DND-41 (cell line): Measurements from ENCODE around the gene LRRC74A.
A peak's percentile ranks its signal among the peaks of the same experiment; 100 is the strongest.

Experiments used
- ATAC-seq: fragments of 200-7000 bp; cut with Tn5 transposase; 3 replicates; pipeline ENCODE4 v1.9.1; 2021; ENCODE audit warnings: low read depth; ENCODE audit not compliant: insufficient read depth
- DNase-seq: peaks from one replicate; pipeline ENCODE4 v3.0.0-alpha.2; 2020
- H2AFZ ChIP-seq: 2 replicates; pipeline ENCODE4 v1.6.0; 2012; ENCODE audit warnings: low read depth, low read length
- H3K27ac ChIP-seq: 2 replicates; pipeline ENCODE4 v1.5.1; 2012; ENCODE audit warnings: low read length, inconsistent platforms
- H3K27me3 ChIP-seq: fragments of 200-600 bp; sonication (generic); 2 replicates; pipeline ENCODE4 v1.6.0; 2012; ENCODE audit warnings: low read length, mild to moderate bottlenecking, inconsistent platforms; ENCODE audit not compliant: insufficient read depth, poor library complexity
- H3K36me3 ChIP-seq: 2 replicates; pipeline ENCODE4 v1.5.1; 2012; ENCODE audit warnings: low read length, inconsistent platforms; ENCODE audit not compliant: insufficient read depth
- H3K4me1 ChIP-seq: 2 replicates; pipeline ENCODE4 v1.5.1; 2012; ENCODE audit warnings: mild to moderate bottlenecking, low read length; ENCODE audit not compliant: insufficient read depth
- H3K4me2 ChIP-seq: 2 replicates; pipeline ENCODE4 v1.6.0; 2012; ENCODE audit warnings: mild to moderate bottlenecking, moderate library complexity, low read length, inconsistent platforms; ENCODE audit not compliant: insufficient read depth
- H3K4me3 ChIP-seq, 2 experiments: fragments of 200-600 bp in 1 of 2; shearing (Covaris generic) in 1 of 2; 2 replicates each; pipeline ENCODE4 v1.5.1; 2012 to 2016; ENCODE audit warnings: inconsistent platforms in 2 of 2, low read length in 2 of 2, mild to moderate bottlenecking in 2 of 2, low read depth in 1 of 2, moderate library complexity in 1 of 2
- H3K79me2 ChIP-seq: 2 replicates; pipeline ENCODE4 v1.6.0; 2012; ENCODE audit warnings: low read length, inconsistent platforms; ENCODE audit not compliant: insufficient read depth
- H3K9ac ChIP-seq: 2 replicates; pipeline ENCODE4 v1.6.0; 2012; ENCODE audit warnings: low read depth, mild to moderate bottlenecking, inconsistent platforms, low read length, moderate library complexity
- H3K9me3 ChIP-seq: 2 replicates; pipeline ENCODE4 v1.5.1; 2012; ENCODE audit warnings: low read length, moderate library complexity, mild to moderate bottlenecking, inconsistent platforms; ENCODE audit not compliant: insufficient read depth, severe bottlenecking
- H4K20me1 ChIP-seq: 2 replicates; pipeline ENCODE4 v1.6.0; 2012; ENCODE audit warnings: low read length; ENCODE audit not compliant: insufficient read depth
- CTCF ChIP-seq: IDR thresholded peaks from 2 replicates; pipeline ENCODE4 v1.5.1; 2012; ENCODE audit warnings: borderline replicate concordance, low read length, moderate library complexity, mild to moderate bottlenecking; ENCODE audit not compliant: poor library complexity, severe bottlenecking; ENCODE audit errors: extremely low read depth
- EZH2 ChIP-seq: IDR thresholded peaks from 3 replicates; pipeline ENCODE4 v1.6.1; 2012; ENCODE audit warnings: borderline replicate concordance, low read depth, mild to moderate bottlenecking, moderate library complexity, low read length, inconsistent platforms; ENCODE audit not compliant: severe bottlenecking

The LRRC74A gene

GRCh38 chr14:76918256-76918781 lies 92.1 kb downstream of the LRRC74A start:
- Histone ChIP-seq H3K36me3 (no peaks in the 10 kb centered on the region), H3K27ac (no peak overlapping the region; the same call in 1 of the 2 replicates), H3K4me3 (no peak overlapping the region), H3K79me2 (no peaks in the 10 kb centered on the region), H3K9me3 (no peaks in the 10 kb centered on the region), H2AFZ (no peak overlapping the region), H3K9ac (no peak overlapping the region), H3K4me2 (no peak overlapping the region), H3K4me1 (peaks cover 56% of the 10 kb centered on the region), H3K27me3 (no peaks in the 10 kb centered on the region), H4K20me1 (no peaks in the 10 kb centered on the region)
- TF ChIP-seq CTCF: no peak
- no peak for TF ChIP-seq EZH2
- DNase-seq (peak; percentile 24), ATAC-seq (no peak)

GRCh38 chr14:76918782-76919394 lies 92.7 kb downstream of the LRRC74A start:
- Histone ChIP-seq H3K36me3 (no peaks in the 10 kb centered on the region), H3K4me1 (peaks cover 55% of the 10 kb centered on the region), H3K27me3 (no peaks in the 10 kb centered on the region), H3K4me2 (peak overlapping the region; percentile 58), H4K20me1 (no peaks in the 10 kb centered on the region), H3K9me3 (no peaks in the 10 kb centered on the region), H3K4me3 (no peak overlapping the region), H3K9ac (peak overlapping the region; percentile 33), H2AFZ (no peak overlapping the region), H3K27ac (peak overlapping the region; percentile 80), H3K79me2 (no peaks in the 10 kb centered on the region)
- ATAC-seq (no peak), DNase-seq (peak; percentile 50)
- no peak for TF ChIP-seq EZH2
- peak; percentile 49 for TF ChIP-seq CTCF
